Measurements from ENCODE around the gene PPP3R2.
"Not testable (repeated sequence)": the region's sequence is repeated elsewhere in the genome, so short reads cannot be mapped to it uniquely, and the experiment has no call there.

The PPP3R2 gene

GRCh38 chr9:101566904-101567724 lies 27.7 kb downstream of the PPP3R2 start:
- peaks cover 61% of the 10 kb centered on the region for H3K36me3 Mint-ChIP-seq (ENCODE audit: low read depth)
- H3K4me3 Mint-ChIP-seq = no peak overlapping the region
- H3K9me3 Mint-ChIP-seq = no peaks in the 10 kb centered on the region
- no peaks in the 10 kb centered on the region for H3K4me1 Mint-ChIP-seq
- peak; percentile 23 to 44 (median 41) for TF ChIP-seq CTCF (IDR thresholded peaks at IDR 0.05; ENCODE audit: unreplicated experiment in 3 of 3)
- H3K27ac Mint-ChIP-seq = no peak overlapping the region
- no peaks in the 10 kb centered on the region for H3K27me3 Mint-ChIP-seq (ENCODE audit: low read depth)

- Mint-ChIP-seq H3K36me3 (ENCODE audit: low read depth) (peaks cover 87% of the 10 kb centered on the region), H3K27me3 (ENCODE audit: low read depth) (no peaks in the 10 kb centered on the region), H3K4me3 (no peak overlapping the region), H3K27ac (no peak overlapping the region), H3K4me1 (no peaks in the 10 kb centered on the region), H3K9me3 (peaks cover 3% of the 10 kb centered on the region)
- TF ChIP-seq CTCF (IDR thresholded peaks at IDR 0.05; ENCODE audit: unreplicated experiment in 3 of 3) = no peak
These were observed 30.5 kb downstream of the PPP3R2 start for GRCh38 chr9:101564252-101564651.

GRCh38 chr9:101562966-101563365 lies 31.8 kb downstream of the PPP3R2 start:
- Mint-ChIP-seq H3K9me3 (peaks cover 13% of the 10 kb centered on the region), H3K27me3 (ENCODE audit: low read depth) (no peaks in the 10 kb centered on the region), H3K4me1 (no peaks in the 10 kb centered on the region), H3K36me3 (ENCODE audit: low read depth) (peaks cover 90% of the 10 kb centered on the region), H3K4me3 (no peak overlapping the region), H3K27ac (no peak overlapping the region)
- no peak for TF ChIP-seq CTCF (IDR thresholded peaks at IDR 0.05; ENCODE audit: unreplicated experiment in 3 of 3)

GRCh38 chr9:101561740-101562139 lies 33.0 kb downstream of the PPP3R2 start:
- peaks cover 90% of the 10 kb centered on the region for H3K36me3 Mint-ChIP-seq (ENCODE audit: low read depth)
- no peak overlapping the region for H3K4me3 Mint-ChIP-seq
- no peak for TF ChIP-seq CTCF (IDR thresholded peaks at IDR 0.05; ENCODE audit: unreplicated experiment in 3 of 3)
- no peaks in the 10 kb centered on the region for H3K27me3 Mint-ChIP-seq (ENCODE audit: low read depth)
- H3K4me1 Mint-ChIP-seq = no peaks in the 10 kb centered on the region
- H3K27ac Mint-ChIP-seq = no peak overlapping the region
- H3K9me3 Mint-ChIP-seq = peaks cover 19% of the 10 kb centered on the region

- peaks cover 86% of the 10 kb centered on the region for H3K36me3 Mint-ChIP-seq (ENCODE audit: low read depth)
- H3K27me3 Mint-ChIP-seq (ENCODE audit: low read depth); H3K4me3 Mint-ChIP-seq; H3K4me1 Mint-ChIP-seq; H3K9me3 Mint-ChIP-seq; H3K27ac Mint-ChIP-seq: not testable (repeated sequence)
- TF ChIP-seq CTCF (IDR thresholded peaks at IDR 0.05; ENCODE audit: unreplicated experiment in 3 of 3) = peak; percentile 28 to 38 (median 32)
These were observed 45.2 kb downstream of the PPP3R2 start for GRCh38 chr9:101549472-101550098.
